HepG2 (cell line): ENCODE data around the gene MAST1. TPM values are rescaled to one million over a fixed set of nuclear protein-coding genes. Genes with fewer than 3 reads are reported as not detected.

Source experiments
- ATAC-seq: fragments of 200-7000 bp; cut with Tn5 transposase; 3 replicates; pipeline ENCODE4 v1.9.1; 2020; ENCODE audit warnings: mild to moderate bottlenecking, moderate library complexity
- BruUV-seq: library from RNA; stranded (reverse); fragments of 400-500 nt; replicated peaks from 2 replicates; lab custom pipeline; 2021; lab: Mats Ljungman, UMichigan
- CTCF ChIA-PET: fragments of 300-600 bp; formaldehyde crosslinking; extraction: SDS; loops from one replicate; lab custom pipeline; 2021; ENCODE audit warnings: low total read pairs, inconsistent platforms, low intra/inter-chr PET ratio; lab: Yijun Ruan, JAX
- POLR2A ChIA-PET: fragments of 350-600 bp; sonication (Branson Sonifier 250); formaldehyde crosslinking; loops from one replicate; lab custom pipeline; 2020; ENCODE audit warnings: antibody characterized with exemption, inconsistent platforms; lab: Yijun Ruan, JAX
- DNase-seq: peaks from one replicate; pipeline ENCODE4 v3.0.0-alpha.2; 2015; ENCODE audit warnings: low spot score
- FAIRE-seq: peaks from 3 replicates; lab custom pipeline; 2011; peaks lifted over from hg19 to GRCh38; lab: Jason Lieb, UNC
- H2AFZ ChIP-seq: one replicate; pipeline ENCODE4 v1.6.1; 2011; ENCODE audit warnings: low read length, inconsistent platforms
- H3K27ac ChIP-seq: fragments of 300-600 bp; 3 replicates; pipeline ENCODE4 v1.8.0; 2011; ENCODE audit warnings: mixed run types, mild to moderate bottlenecking, mixed read lengths, low read length, inconsistent platforms; ENCODE audit not compliant: insufficient read depth; ENCODE audit errors: extremely low read length
- H3K27me3 ChIP-seq, 2 experiments: fragments of 200-600 bp in 1 of 2; 2 replicates in 1 of 2; 3 replicates in 1 of 2; pipeline versions ENCODE4 v1.6.0 to v1.8.0; 2011; ENCODE audit warnings: low read length in 2 of 2, mild to moderate bottlenecking in 2 of 2, moderate library complexity in 2 of 2, inconsistent platforms in 1 of 2; ENCODE audit not compliant: insufficient read depth in 2 of 2, control insufficient read depth in 1 of 2
- H3K36me3 ChIP-seq, 2 experiments: fragments of 200-600 bp in 1 of 2; replicated peaks in 1 of 2; 2 replicates in 1 of 2; 3 replicates in 1 of 2; pipeline versions ENCODE4 v1.5.1 to v1.8.0; 2011; ENCODE audit warnings: low read length in 2 of 2, inconsistent platforms in 1 of 2; ENCODE audit not compliant: insufficient read depth in 2 of 2, control insufficient read depth in 1 of 2
- H3K4me1 ChIP-seq: 2 replicates; pipeline ENCODE4 v1.5.1; 2012; ENCODE audit warnings: low read length, inconsistent platforms; ENCODE audit not compliant: insufficient read depth
- H3K4me2 ChIP-seq: 2 replicates; pipeline ENCODE4 v1.6.0; 2011; ENCODE audit warnings: low read depth, low read length, inconsistent platforms
- H3K4me3 ChIP-seq, 3 experiments: fragments of 200-600 bp in 1 of 3; sonication (generic), shearing (Covaris generic) in 1 of 3; replicated peaks in 1 of 3; 2 replicates each; pipeline ENCODE4 v1.5.1; 2011 to 2016; ENCODE audit warnings: low read length in 3 of 3, inconsistent platforms in 2 of 3, low read depth in 2 of 3, mild to moderate bottlenecking in 2 of 3, control low read depth in 1 of 3, mixed read lengths in 1 of 3; ENCODE audit not compliant: insufficient read depth in 1 of 3
- H3K79me2 ChIP-seq: one replicate; pipeline ENCODE4 v1.6.1; 2011; ENCODE audit warnings: low read length, inconsistent platforms; ENCODE audit not compliant: insufficient read depth
- H3K9ac ChIP-seq: 2 replicates; pipeline ENCODE4 v1.6.0; 2011; ENCODE audit warnings: mild to moderate bottlenecking, low read depth, low read length, inconsistent platforms; ENCODE audit not compliant: insufficient read depth
- H3K9me3 ChIP-seq: 2 replicates; pipeline ENCODE4 v1.5.1; 2012; ENCODE audit warnings: mild to moderate bottlenecking, low read length
- H4K20me1 ChIP-seq: 2 replicates; pipeline ENCODE4 v1.6.0; 2011; ENCODE audit warnings: inconsistent platforms, mild to moderate bottlenecking, low read length, moderate library complexity; ENCODE audit not compliant: insufficient read depth
- CREB1 ChIP-seq, 2 experiments: fragments of 450-650 bp in 1 of 2; IDR thresholded peaks; 2 replicates each; pipeline ENCODE4 v1.6.1; 2016 to 2017; ENCODE audit warnings: control low read depth in 1 of 2, mild to moderate bottlenecking in 1 of 2, missing compliant biosample characterization in 1 of 2, missing genetic modification characterization in 1 of 2
- KDM2A ChIP-seq: sonication (generic); formaldehyde crosslinking; IDR thresholded peaks from 2 replicates; pipeline ENCODE4 v1.4.0; 2020; ENCODE audit warnings: low read depth, missing genetic modification reagents, borderline replicate concordance
- KDM6A ChIP-seq: IDR thresholded peaks from 2 replicates; pipeline ENCODE4 v1.6.1; 2016; ENCODE audit warnings: low read depth
- RCOR2 ChIP-seq: IDR thresholded peaks from 2 replicates; pipeline ENCODE4 v1.6.1; 2016; ENCODE audit warnings: missing biosample characterization, missing genetic modification reagents
- REPIN1 ChIP-seq: sonication (generic); formaldehyde crosslinking; IDR thresholded peaks from 2 replicates; pipeline ENCODE4 v1.8.0; 2022; ENCODE audit warnings: missing genetic modification reagents, low read depth, mild to moderate bottlenecking, borderline replicate concordance
- SMAD3 ChIP-seq: sonication (generic); formaldehyde crosslinking; IDR thresholded peaks from 2 replicates; pipeline ENCODE4 v1.4.0; 2020; ENCODE audit warnings: missing genetic modification reagents
- SP4 ChIP-seq: sonication (generic); formaldehyde crosslinking; IDR thresholded peaks from 2 replicates; pipeline ENCODE4 v1.8.1; 2023; ENCODE audit warnings: mild to moderate bottlenecking, missing genetic modification reagents
- WIZ ChIP-seq: sonication (generic); formaldehyde crosslinking; IDR thresholded peaks from 2 replicates; pipeline ENCODE4 v1.5.1; 2020; ENCODE audit warnings: mild to moderate bottlenecking, missing genetic modification reagents
- ZMYM4 ChIP-seq: sonication (generic); formaldehyde crosslinking; IDR thresholded peaks from 2 replicates; pipeline ENCODE4 v1.8.1; 2023; ENCODE audit warnings: mild to moderate bottlenecking, missing genetic modification reagents
- ZNF205 ChIP-seq: IDR thresholded peaks from 2 replicates; pipeline ENCODE4 v1.6.1; 2018; ENCODE audit warnings: missing biosample characterization, missing genetic modification reagents
- ZNF335 ChIP-seq: sonication (generic); formaldehyde crosslinking; IDR thresholded peaks from 2 replicates; pipeline ENCODE4 v1.4.0; 2020; ENCODE audit warnings: missing genetic modification reagents
- ZNF652 ChIP-seq: IDR thresholded peaks from 2 replicates; pipeline ENCODE4 v1.6.1; 2016; ENCODE audit warnings: low read depth, borderline replicate concordance
- ZNF777 ChIP-seq: sonication (generic); formaldehyde crosslinking; IDR thresholded peaks from 2 replicates; pipeline ENCODE4 v1.4.0; 2020; ENCODE audit warnings: missing genetic modification reagents
- WGBS: methylation state at CpG from one replicate; pipeline ENCODE4 v1.1.6; 2017; ENCODE audit warnings: low lambda C conversion rate; 5-methylcytosine and 5-hydroxymethylcytosine counted together
- in situ Hi-C: cut with HindIII; loops from 2 replicates; pipeline ENCODE4 v1.10.0; 2017; ENCODE audit warnings: low pct_unique_long_range_greater_than_20kb; ENCODE audit not compliant: extremely low pct_ligation_motif_present
- intact Hi-C: fragments of 100-400 bp; cut with micrococcal nuclease; formaldehyde crosslinking; loops from one replicate; pipeline ENCODE4 v1.10.0; 2022; ENCODE audit not compliant: unreplicated experiment
- polyA plus RNA-seq, 8 experiments: library from polyadenylated mRNA; depleted of rRNA in 3 of 8; stranded (reverse) in 7 of 8; unstranded in 1 of 8; fragments of >200 nt; fragmentation: Illumina TruSeq in 4 of 8; extraction: Trizol in 4 of 8; gene quantifications; 2 replicates each; pipeline versions ENCODE4 v1.2.1 to v1.2.3, GENCODE V29; 2011 to 2016; ENCODE audit warnings: low read depth in 4 of 8, missing spikeins in 1 of 8, mixed read lengths in 1 of 8; ENCODE audit not compliant: insufficient read depth in 1 of 8
- total RNA-seq, 5 experiments: library from RNA; depleted of rRNA; stranded (reverse); fragments of >200 nt; fragmentation: Illumina TruSeq; extraction: Trizol; gene quantifications; 2 replicates each; pipeline ENCODE4 v1.2.3, GENCODE V29; 2016; ENCODE audit warnings: low read depth in 1 of 5
- TF ChIP-seq, protein P1 (sequence below): IDR thresholded peaks from 2 replicates; pipeline ENCODE4 v1.6.1; 2016; ENCODE audit warnings: missing compliant biosample characterization, missing genetic modification reagents, borderline replicate concordance
- TF ChIP-seq, protein P2 (sequence below): sonication (generic); IDR thresholded peaks from 2 replicates; pipeline ENCODE4 v1.6.1; 2016; ENCODE audit warnings: low read depth, borderline replicate concordance
- TF ChIP-seq, protein P3 (sequence below): IDR thresholded peaks from 2 replicates; pipeline ENCODE4 v1.6.1; 2016
- TF ChIP-seq, protein P4 (sequence below): IDR thresholded peaks from 2 replicates; pipeline ENCODE4 v1.6.1; 2016; ENCODE audit warnings: low read depth

MAST1 gene
- total and polyA plus RNA-seq, 2 of the 13 experiments (the other 11 are each of a cell fraction or from before 2014, with no cell fraction given) = 0.73 to 4.7 TPM

DNA sequence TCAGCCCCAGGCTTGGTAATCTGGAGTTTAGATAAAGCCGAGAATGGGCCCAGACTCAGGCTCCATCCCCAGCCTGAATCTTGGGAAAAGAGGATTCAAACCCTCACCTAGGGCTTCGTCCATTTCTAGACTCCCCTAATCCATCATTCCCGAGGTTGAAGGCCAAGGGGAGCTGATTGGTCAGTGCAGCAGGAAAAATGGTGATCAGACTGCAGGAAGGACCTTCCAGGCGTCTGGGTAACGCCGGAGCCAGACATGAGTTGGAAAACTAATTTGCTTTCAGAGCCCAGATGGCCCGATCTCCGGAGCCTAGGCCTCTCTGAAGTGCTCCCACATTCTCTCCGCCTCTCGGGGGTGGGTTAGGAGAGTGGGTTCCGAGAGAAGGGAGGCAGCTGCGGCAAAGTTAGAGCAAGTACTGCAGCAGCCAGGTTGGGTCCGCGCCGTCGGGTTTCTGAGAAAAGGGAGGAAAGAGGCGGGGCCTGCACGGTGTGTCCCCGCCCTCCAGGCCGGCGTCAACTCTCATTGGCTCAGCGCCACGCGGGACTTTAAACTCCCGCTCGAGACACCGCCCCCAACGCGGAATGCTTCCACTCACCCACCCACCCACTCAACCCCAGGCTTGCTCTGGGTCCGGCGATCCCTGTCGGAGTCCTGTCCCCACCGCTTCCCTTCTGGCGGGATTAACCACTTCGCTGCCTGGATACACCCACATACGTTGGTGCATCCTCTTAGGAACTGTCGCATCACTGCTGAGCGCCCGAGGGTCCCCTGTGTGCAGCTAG lies 3.1 kb upstream of the MAST1 start (continued):
- TF ChIP-seq, protein P1, sequence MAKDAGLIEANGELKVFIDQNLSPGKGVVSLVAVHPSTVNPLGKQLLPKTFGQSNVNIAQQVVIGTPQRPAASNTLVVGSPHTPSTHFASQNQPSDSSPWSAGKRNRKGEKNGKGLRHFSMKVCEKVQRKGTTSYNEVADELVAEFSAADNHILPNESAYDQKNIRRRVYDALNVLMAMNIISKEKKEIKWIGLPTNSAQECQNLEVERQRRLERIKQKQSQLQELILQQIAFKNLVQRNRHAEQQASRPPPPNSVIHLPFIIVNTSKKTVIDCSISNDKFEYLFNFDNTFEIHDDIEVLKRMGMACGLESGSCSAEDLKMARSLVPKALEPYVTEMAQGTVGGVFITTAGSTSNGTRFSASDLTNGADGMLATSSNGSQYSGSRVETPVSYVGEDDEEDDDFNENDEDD (CRISPR knock-in tag) = 0 out of 2 replicates have a peak, but pooled peaks have one; percentile 40
- TF ChIP-seq ZNF335 (CRISPR knock-in tag) = no peak
- TF ChIP-seq, protein P2, sequence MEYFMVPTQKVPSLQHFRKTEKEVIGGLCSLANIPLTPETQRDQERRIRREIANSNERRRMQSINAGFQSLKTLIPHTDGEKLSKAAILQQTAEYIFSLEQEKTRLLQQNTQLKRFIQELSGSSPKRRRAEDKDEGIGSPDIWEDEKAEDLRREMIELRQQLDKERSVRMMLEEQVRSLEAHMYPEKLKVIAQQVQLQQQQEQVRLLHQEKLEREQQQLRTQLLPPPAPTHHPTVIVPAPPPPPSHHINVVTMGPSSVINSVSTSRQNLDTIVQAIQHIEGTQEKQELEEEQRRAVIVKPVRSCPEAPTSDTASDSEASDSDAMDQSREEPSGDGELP = no peak
- TF ChIP-seq ZNF652 (CRISPR knock-in tag) = peak; percentile 85
- TF ChIP-seq SP4 = 0 out of 2 replicates have a peak, but pooled peaks have one; percentile 37
- peak; percentile 6; the same call in 1 of the 2 replicates for TF ChIP-seq KDM2A
- no peak for TF ChIP-seq KDM6A
- peak; percentile 99 for TF ChIP-seq ZNF777 (CRISPR knock-in tag)

DNA sequence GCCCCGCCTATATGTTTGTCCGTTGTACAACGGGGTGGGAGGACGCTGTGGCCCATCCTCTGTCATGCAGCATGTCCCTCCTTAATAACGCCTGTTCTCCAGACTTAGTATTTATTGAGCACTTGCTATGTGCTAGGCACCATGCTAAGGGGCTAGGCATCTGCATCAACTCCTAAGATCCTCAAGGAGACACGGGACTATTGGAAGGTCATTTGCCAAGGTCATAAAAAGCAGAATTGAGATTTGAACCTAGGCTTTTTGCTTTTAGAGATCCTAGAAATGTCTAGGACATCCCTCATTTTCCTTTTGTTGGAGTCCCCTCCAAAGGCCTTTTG lies 1.8 kb upstream of the MAST1 start:
- Histone ChIP-seq H3K79me2 (no peaks in the 10 kb centered on the region), H3K27me3 (peaks cover 0 to 21% of the 10 kb centered on the region in 2 experiments; a peak in 2 of 5 replicates), H3K27ac (no peak overlapping the region), H2AFZ (no peak overlapping the region), H3K9ac (no peak overlapping the region), H3K4me2 (peak overlapping the region; percentile 67), H3K9me3 (no peaks in the 10 kb centered on the region), H3K4me1 (peaks cover 51% of the 10 kb centered on the region), H3K4me3 (peak overlapping the region in 1 of 3 experiments; percentile 67; a peak in 1 of 6 replicates), H4K20me1 (no peaks in the 10 kb centered on the region), H3K36me3 (no peaks in the 10 kb centered on the region)
- DNase-seq = no peak
- ChIA-PET CTCF (no interaction called here), POLR2A (no interaction called here)
- no peak for FAIRE-seq
- ATAC-seq = no peak
- in situ Hi-C loops = loop anchor here (5.0 kb wide), 1 partner anchor 64 kb away; no protein-coding TSS in a partner anchor
- WGBS = 0% methylated on average over 1 of the region's 6 CpGs
- BruUV-seq = no TSS peak
- intact Hi-C loops = no loop called here
- TF ChIP-seq, protein P3, sequence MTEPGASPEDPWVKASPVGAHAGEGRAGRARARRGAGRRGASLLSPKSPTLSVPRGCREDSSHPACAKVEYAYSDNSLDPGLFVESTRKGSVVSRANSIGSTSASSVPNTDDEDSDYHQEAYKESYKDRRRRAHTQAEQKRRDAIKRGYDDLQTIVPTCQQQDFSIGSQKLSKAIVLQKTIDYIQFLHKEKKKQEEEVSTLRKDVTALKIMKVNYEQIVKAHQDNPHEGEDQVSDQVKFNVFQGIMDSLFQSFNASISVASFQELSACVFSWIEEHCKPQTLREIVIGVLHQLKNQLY (CRISPR knock-in tag) = 0 out of 2 replicates have a peak, but pooled peaks have one; percentile 3
- TF ChIP-seq REPIN1 = peak; percentile 76; the same call in 1 of the 2 replicates
- TF ChIP-seq RCOR2 (CRISPR knock-in tag) = 0 out of 2 replicates have a peak, but pooled peaks have one; percentile 5
- TF ChIP-seq SMAD3 (CRISPR knock-in tag) = 0 out of 2 replicates have a peak, but pooled peaks have one; percentile 3
- TF ChIP-seq CREB1 (IDR thresholded peaks at IDR 0.05) = no peak
- peak; percentile 53; the same call in 1 of the 2 replicates for TF ChIP-seq CREB1 (CRISPR knock-in tag; IDR thresholded peaks at IDR 0.05)
- TF ChIP-seq, protein P4, sequence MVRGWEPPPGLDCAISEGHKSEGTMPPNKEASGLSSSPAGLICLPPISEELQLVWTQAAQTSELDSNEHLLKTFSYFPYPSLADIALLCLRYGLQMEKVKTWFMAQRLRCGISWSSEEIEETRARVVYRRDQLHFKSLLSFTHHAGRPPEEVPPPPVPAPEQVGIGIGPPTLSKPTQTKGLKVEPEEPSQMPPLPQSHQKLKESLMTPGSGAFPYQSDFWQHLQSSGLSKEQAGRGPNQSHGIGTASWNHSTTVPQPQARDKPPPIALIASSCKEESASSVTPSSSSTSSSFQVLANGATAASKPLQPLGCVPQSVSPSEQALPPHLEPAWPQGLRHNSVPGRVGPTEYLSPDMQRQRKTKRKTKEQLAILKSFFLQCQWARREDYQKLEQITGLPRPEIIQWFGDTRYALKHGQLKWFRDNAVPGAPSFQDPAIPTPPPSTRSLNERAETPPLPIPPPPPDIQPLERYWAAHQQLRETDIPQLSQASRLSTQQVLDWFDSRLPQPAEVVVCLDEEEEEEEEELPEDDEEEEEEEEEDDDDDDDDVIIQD (CRISPR knock-in tag) = no peak
- TF ChIP-seq ZMYM4 (CRISPR knock-in tag) = peak; percentile 6; the same call in 1 of the 2 replicates
- peak; percentile 53; the same call in 1 of the 2 replicates for TF ChIP-seq ZNF205 (CRISPR knock-in tag)
- 0 out of 2 replicates have a peak, but pooled peaks have one; percentile 7 for TF ChIP-seq WIZ (CRISPR knock-in tag)
